Thoracic aorta (tissue), 2 donors: Measurements from ENCODE around the gene DDX47. TPM values are rescaled to one million over a fixed set of nuclear protein-coding genes. Genes with fewer than 3 reads are reported as not detected.
A peak's percentile ranks its signal among the peaks of the same experiment; 100 is the strongest.

ENCODE experiments used
- ATAC-seq: fragments of 150-250 bp; one replicate; pipeline ENCODE4 v1.8.0; 2017; ENCODE audit warnings: low read depth; ENCODE audit not compliant: insufficient number of reproducible peaks, low FRiP score
- DNase-seq: peaks from one replicate; pipeline ENCODE4 v3.0.0-alpha.2; 2020; ENCODE audit warnings: low spot score
- H3K27ac ChIP-seq, 2 donors: fragments of 200-600 bp; sonication (generic); 1 replicate in 1 of 2; 2 replicates in 1 of 2; pipeline ENCODE4 v1.5.1; 2016; ENCODE audit warnings: mild to moderate bottlenecking in 2 of 2, moderate library complexity in 2 of 2
- H3K27me3 ChIP-seq: fragments of 200-600 bp; sonication (generic); replicated peaks from 2 replicates; pipeline ENCODE4 v1.6.0; 2016; ENCODE audit warnings: mild to moderate bottlenecking; ENCODE audit not compliant: insufficient read depth
- H3K36me3 ChIP-seq: fragments of 200-600 bp; sonication (generic); one replicate; pipeline ENCODE4 v1.5.1; 2016
- H3K4me1 ChIP-seq, 2 donors: fragments of 200-600 bp; sonication (generic); 1 replicate in 1 of 2; 2 replicates in 1 of 2; pipeline versions ENCODE4 v1.5.1 to v1.6.0; 2016; ENCODE audit warnings: low read depth in 2 of 2, mild to moderate bottlenecking in 1 of 2; ENCODE audit not compliant: control insufficient read depth in 1 of 2
- H3K4me3 ChIP-seq: fragments of 200-600 bp; sonication (generic); 2 replicates; pipeline ENCODE4 v1.5.1; 2016; ENCODE audit warnings: mild to moderate bottlenecking
- H3K9me3 ChIP-seq: fragments of 200-600 bp; sonication (generic); 2 replicates; pipeline ENCODE4 v1.5.1; 2016
- total RNA-seq, 2 donors: library from RNA; depleted of rRNA; stranded (reverse); fragments of >200 nt; gene quantifications; one replicate each; pipeline versions ENCODE4 v1.1.0 to v1.2.3, GENCODE V29; 2016
- TF ChIP-seq, protein P1 (sequence below): fragments of 200-600 bp; sonication (generic); IDR thresholded peaks from one replicate; pipeline ENCODE4 v1.5.1; 2019; ENCODE audit warnings: antibody characterized with exemption

Gene DDX47
- total RNA-seq, 2 donors from 2014 or later, result 43.5 to 51.1 TPM

DNA sequence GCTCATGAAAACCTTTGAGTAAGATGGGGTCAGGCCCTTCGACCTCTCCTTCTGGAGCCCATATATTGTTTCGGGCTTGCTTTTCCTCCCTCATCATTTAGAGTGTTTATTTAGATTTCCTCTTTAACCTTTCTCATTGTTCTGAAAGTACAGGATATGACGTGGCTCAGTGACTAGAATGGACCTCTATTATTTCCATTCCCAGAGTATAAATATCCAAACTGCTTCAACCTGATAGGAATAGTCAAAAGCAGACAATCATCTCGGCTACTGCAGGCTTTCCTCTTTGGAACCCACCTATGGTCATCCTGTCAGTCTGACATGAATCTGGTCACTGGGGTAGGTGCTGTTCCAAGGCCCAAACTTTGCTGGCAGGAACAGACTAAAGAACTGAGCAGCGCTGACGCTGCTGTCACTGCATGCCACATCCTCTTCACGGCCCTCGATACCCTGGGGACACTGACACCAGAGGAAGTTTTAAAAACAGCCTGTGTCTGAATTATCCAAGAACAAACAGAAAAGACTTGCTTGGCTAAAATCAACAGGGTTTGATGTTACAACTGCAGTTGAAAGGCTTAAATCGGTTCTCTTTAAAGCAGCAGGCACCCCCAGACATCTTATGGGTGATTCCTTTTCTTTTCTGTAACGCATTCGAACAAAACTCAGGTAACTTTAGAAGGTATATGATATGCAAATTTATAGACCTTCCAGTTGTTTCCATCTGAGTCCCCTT lies 5.0 kb upstream of the DDX47 start:
- H3K4me3 ChIP-seq, result peak overlapping the region; percentile 31
- no peak for ATAC-seq

GRCh38 chr12:12810553-12811021 lies 2.6 kb upstream of the DDX47 start:
- no peak for ATAC-seq
- Histone ChIP-seq H3K4me3 (no peak overlapping the region), H3K4me1 (peaks cover 14 to 16% of the 10 kb centered on the region in 2 donors), H3K36me3 (no peaks in the 10 kb centered on the region), H3K9me3 (no peaks in the 10 kb centered on the region), H3K27ac (no peak overlapping the region), H3K27me3 (no peaks in the 10 kb centered on the region)
- TF ChIP-seq, protein P1, sequence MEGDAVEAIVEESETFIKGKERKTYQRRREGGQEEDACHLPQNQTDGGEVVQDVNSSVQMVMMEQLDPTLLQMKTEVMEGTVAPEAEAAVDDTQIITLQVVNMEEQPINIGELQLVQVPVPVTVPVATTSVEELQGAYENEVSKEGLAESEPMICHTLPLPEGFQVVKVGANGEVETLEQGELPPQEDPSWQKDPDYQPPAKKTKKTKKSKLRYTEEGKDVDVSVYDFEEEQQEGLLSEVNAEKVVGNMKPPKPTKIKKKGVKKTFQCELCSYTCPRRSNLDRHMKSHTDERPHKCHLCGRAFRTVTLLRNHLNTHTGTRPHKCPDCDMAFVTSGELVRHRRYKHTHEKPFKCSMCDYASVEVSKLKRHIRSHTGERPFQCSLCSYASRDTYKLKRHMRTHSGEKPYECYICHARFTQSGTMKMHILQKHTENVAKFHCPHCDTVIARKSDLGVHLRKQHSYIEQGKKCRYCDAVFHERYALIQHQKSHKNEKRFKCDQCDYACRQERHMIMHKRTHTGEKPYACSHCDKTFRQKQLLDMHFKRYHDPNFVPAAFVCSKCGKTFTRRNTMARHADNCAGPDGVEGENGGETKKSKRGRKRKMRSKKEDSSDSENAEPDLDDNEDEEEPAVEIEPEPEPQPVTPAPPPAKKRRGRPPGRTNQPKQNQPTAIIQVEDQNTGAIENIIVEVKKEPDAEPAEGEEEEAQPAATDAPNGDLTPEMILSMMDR, result no peak
- DNase-seq, result no peak

More for the DNA sequence above, 5.0 kb upstream of the DDX47 start:
- TF ChIP-seq, protein P1, result no peak
- Histone ChIP-seq H3K27me3 (no peaks in the 10 kb centered on the region), H3K4me1 (peaks cover under 1 to 4% of the 10 kb centered on the region in 2 donors), H3K9me3 (no peaks in the 10 kb centered on the region), H3K27ac (peak overlapping the region; percentile 4 to 64), H3K36me3 (no peaks in the 10 kb centered on the region)
- no peak for DNase-seq

DNA sequence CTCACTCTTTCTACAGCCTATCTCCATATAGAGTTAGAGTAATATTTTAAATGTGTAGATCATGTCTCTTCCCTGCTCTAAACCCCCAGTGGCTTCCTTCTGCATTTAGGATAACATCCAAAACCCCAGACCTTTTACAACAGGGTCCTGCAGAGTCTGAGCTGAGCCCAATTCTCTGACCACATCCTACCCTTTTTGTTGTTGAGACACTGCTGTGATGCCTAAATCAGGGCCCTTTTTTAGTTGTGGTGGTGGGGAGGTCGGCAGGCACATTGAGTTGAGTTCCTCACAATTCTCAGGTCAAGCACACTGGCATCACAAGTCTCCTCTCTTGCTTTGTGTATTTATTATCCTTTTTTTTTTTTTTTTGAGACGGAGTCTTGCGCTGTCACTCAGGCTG lies 1.8 kb upstream of the DDX47 start:
- Histone ChIP-seq H3K36me3 (no peaks in the 10 kb centered on the region), H3K9me3 (no peaks in the 10 kb centered on the region), H3K4me3 (no peak overlapping the region), H3K27me3 (no peaks in the 10 kb centered on the region), H3K27ac (no peak overlapping the region), H3K4me1 (peaks cover 14 to 16% of the 10 kb centered on the region in 2 donors)
- ATAC-seq, result no peak
- no peak for DNase-seq
- TF ChIP-seq, protein P1, result no peak

- Histone ChIP-seq H3K9me3 (no peaks in the 10 kb centered on the region), H3K36me3 (no peaks in the 10 kb centered on the region), H3K27ac (no peak overlapping the region), H3K4me3 (no peak overlapping the region), H3K4me1 (peaks cover 14 to 16% of the 10 kb centered on the region in 2 donors), H3K27me3 (no peaks in the 10 kb centered on the region)
- TF ChIP-seq, protein P1, result no peak
- DNase-seq (no peak), ATAC-seq (no peak)
Observed at GRCh38 chr12:12812174-12812573, 972 bp upstream of the DDX47 start.

- ATAC-seq (no peak), DNase-seq (no peak)
- TF ChIP-seq, protein P1, result no peak
- Histone ChIP-seq H3K36me3 (no peaks in the 10 kb centered on the region), H3K27me3 (no peaks in the 10 kb centered on the region), H3K4me1 (peaks cover 14 to 16% of the 10 kb centered on the region in 2 donors), H3K9me3 (no peaks in the 10 kb centered on the region), H3K27ac (peak overlapping the region in 1 of 2 donors; percentile 68), H3K4me3 (peak overlapping the region; percentile 100)
Observed at GRCh38 chr12:12812618-12813119, 477 bp upstream of the DDX47 start.
